ENCODE measurements around the gene NMNAT3. TPM values are rescaled to one million over a fixed set of nuclear protein-coding genes. Genes with fewer than 3 reads are reported as not detected.

NMNAT3 gene
- total and polyA plus RNA-seq, 4 donors, result 2.4 to 10.2 (median 3.4) TPM

DNA sequence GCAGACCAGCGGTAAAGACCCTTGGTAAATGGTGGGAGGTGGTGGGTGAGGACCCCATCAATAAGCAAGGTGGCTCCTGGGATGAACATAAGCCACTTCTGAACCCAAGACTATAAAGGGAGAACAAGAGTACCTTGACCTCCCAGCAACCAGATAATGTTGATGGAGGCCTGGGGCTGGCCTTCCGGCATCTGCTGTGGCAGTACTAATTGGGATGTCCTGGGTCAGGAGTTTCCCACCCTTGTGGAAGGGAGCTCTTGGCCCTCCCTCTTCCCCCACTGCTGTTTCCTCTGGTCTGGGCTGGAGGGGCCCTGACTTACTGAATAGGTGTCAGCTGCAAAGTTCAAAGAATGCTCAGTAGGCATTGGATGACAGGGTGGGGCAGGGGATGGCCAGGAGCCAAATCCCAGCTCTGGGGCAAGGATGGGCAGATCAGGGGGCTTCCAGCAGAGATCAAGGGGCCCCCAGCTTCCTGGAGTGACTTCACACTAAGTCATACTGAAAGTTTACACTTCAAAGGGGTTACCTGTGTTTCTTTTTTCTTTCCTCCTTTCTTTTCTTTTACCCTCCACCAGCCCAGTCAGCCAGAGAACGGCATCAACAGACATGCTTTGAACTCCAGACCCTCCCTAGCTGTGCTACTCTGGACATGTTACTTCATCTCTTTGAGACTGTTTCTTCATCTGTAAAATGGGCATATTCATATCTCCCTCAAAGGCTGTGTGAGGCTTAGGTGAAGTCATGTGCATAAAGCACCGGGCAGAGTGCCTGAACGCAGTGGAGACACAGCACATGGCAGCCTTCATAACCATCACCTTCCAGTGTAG, 139.8 kb downstream of the NMNAT3 start:
- Histone ChIP-seq H3K27ac (ENCODE audit: low read depth in 1 of 2, low read length in 1 of 2) (no peak overlapping the region), H3K27me3 (ENCODE audit: control insufficient read depth in 3 of 3, insufficient read depth in 3 of 3, low read length in 2 of 3) (no peaks in the 10 kb centered on the region), H3K36me3 (ENCODE audit: control insufficient read depth in 4 of 4, insufficient read depth in 4 of 4, low read length in 4 of 4) (peaks cover 0 to 14% (median 3%) of the 10 kb centered on the region in 4 donors), H3K9ac (ENCODE audit: insufficient read depth in 1 of 2, low read length in 2 of 2) (peak overlapping the region in 1 of 2 donors; percentile 51), H3K9me3 (ENCODE audit: control insufficient read depth in 4 of 4, insufficient read depth in 3 of 4, low read length in 3 of 4) (no peaks in the 10 kb centered on the region), H3K4me1 (ENCODE audit: control insufficient read depth in 5 of 5, insufficient read depth in 5 of 5, low read length in 5 of 5) (peaks cover 3 to 79% (median 49%) of the 10 kb centered on the region in 5 donors), H3K4me3 (no peak overlapping the region)
- no peak for ATAC-seq (ENCODE audit: insufficient read depth, low FRiP score)
- TF ChIP-seq, protein P1, sequence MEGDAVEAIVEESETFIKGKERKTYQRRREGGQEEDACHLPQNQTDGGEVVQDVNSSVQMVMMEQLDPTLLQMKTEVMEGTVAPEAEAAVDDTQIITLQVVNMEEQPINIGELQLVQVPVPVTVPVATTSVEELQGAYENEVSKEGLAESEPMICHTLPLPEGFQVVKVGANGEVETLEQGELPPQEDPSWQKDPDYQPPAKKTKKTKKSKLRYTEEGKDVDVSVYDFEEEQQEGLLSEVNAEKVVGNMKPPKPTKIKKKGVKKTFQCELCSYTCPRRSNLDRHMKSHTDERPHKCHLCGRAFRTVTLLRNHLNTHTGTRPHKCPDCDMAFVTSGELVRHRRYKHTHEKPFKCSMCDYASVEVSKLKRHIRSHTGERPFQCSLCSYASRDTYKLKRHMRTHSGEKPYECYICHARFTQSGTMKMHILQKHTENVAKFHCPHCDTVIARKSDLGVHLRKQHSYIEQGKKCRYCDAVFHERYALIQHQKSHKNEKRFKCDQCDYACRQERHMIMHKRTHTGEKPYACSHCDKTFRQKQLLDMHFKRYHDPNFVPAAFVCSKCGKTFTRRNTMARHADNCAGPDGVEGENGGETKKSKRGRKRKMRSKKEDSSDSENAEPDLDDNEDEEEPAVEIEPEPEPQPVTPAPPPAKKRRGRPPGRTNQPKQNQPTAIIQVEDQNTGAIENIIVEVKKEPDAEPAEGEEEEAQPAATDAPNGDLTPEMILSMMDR (IDR thresholded peaks at IDR 0.05; ENCODE audit: control extremely low read depth, extremely low read depth), result no peak
- 93 to 94% methylated on average over 5 of the region's 5 CpGs for WGBS, 2 donors
- peak in 1 of 3 donors; percentile 32 for DNase-seq

DNA sequence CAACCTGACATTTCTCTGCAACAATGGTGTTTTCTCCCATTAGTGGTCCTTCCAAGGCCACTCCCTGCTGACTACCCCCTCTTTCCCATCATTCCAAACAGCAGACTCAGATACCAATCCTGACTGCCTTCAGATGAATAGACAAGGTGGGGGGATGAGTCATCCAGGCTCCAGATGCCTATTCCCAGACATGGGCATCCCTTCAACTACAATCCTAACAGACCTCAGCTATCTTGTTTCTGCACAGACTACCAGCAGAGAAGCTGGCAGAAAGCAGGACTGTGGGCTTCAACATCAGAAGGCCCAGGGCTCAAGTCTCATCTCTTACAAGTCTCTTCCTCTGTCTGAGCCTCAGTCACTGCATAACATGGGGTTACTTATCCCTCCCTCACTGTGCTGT, 140.4 kb downstream of the NMNAT3 start:
- H3K4me3 ChIP-seq, result no peak overlapping the region
- ATAC-seq (ENCODE audit: insufficient read depth, low FRiP score) (no peak), DNase-seq (no peak)
- no peak overlapping the region for H3K27ac ChIP-seq (ENCODE audit: low read depth in 1 of 2, low read length in 1 of 2)
- no peaks in the 10 kb centered on the region for H3K27me3 ChIP-seq (ENCODE audit: control insufficient read depth in 3 of 3, insufficient read depth in 3 of 3, low read length in 2 of 3)
- TF ChIP-seq, protein P1 (IDR thresholded peaks at IDR 0.05; ENCODE audit: control extremely low read depth, extremely low read depth), result no peak
- no peak overlapping the region for H3K9ac ChIP-seq (ENCODE audit: insufficient read depth in 1 of 2, low read length in 2 of 2)
- H3K9me3 ChIP-seq (ENCODE audit: control insufficient read depth in 4 of 4, insufficient read depth in 3 of 4, low read length in 3 of 4), result no peaks in the 10 kb centered on the region
- peaks cover 0 to 14% (median 3%) of the 10 kb centered on the region in 4 donors for H3K36me3 ChIP-seq (ENCODE audit: control insufficient read depth in 4 of 4, insufficient read depth in 4 of 4, low read length in 4 of 4)
- H3K4me1 ChIP-seq (ENCODE audit: control insufficient read depth in 5 of 5, insufficient read depth in 5 of 5, low read length in 5 of 5), result peaks cover 3 to 86% (median 55%) of the 10 kb centered on the region in 5 donors

DNA sequence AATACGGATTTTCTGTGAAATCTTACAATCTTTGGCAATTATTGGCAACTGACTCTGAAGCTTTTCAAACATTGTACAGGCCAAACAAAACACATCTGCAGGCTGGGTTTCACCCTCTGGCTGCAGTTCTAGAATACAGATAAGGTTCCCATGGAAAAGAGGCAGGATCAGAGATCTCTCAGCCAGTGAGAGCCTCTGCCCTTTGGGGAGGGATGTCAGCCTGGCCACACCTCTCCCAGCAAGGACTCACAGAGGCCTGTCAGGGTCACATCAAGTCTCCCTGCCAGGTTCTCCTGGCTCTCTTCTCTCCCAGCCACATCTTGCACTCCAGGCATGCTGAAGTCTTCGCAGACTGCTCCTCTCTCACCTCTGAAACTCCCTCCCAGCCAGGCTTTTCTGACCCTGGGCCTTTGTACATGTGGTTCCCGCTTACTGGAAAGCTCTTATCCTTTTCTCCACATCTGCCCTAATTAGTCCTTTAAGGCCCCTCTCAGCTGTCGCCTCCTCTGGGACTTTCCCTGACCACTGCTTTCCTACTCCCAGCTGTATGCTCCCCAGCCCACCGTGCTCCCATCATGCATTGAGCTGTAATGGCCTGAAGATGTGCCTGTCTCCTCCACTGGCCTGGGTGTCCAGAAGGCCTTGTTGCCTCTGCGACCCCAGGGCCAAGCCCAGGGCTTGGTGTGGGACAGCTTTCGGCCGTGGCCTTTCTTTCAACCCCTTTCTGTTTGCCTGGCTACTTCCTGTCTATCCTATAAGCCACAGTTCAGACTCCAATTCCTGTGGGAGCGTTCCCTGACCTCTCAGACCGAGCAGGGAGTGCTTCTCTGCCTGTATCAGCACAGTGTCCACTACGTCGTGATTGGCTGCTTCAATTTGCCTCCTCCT, 142.5 kb downstream of the NMNAT3 start:
- ATAC-seq (ENCODE audit: insufficient read depth, low FRiP score), result no peak
- TF ChIP-seq, protein P1 (IDR thresholded peaks at IDR 0.05; ENCODE audit: control extremely low read depth, extremely low read depth), result no peak
- 59 to 80% methylated on average over 12 of the region's 12 CpGs for WGBS, 2 donors

More for the DNA sequence above, 142.5 kb downstream of the NMNAT3 start:
- peak; percentile 77 to 91 (median 91) for DNase-seq
- Histone ChIP-seq H3K9me3 (ENCODE audit: control insufficient read depth in 4 of 4, insufficient read depth in 3 of 4, low read length in 3 of 4) (no peaks in the 10 kb centered on the region), H3K4me1 (ENCODE audit: control insufficient read depth in 5 of 5, insufficient read depth in 5 of 5, low read length in 5 of 5) (peaks cover 3 to 69% (median 49%) of the 10 kb centered on the region in 5 donors), H3K27me3 (ENCODE audit: control insufficient read depth in 3 of 3, insufficient read depth in 3 of 3, low read length in 2 of 3) (no peaks in the 10 kb centered on the region), H3K27ac (ENCODE audit: low read depth in 1 of 2, low read length in 1 of 2) (peak overlapping the region in 1 of 2 donors; percentile 87), H3K9ac (ENCODE audit: insufficient read depth in 1 of 2, low read length in 2 of 2) (peak overlapping the region in 1 of 2 donors; percentile 60), H3K36me3 (ENCODE audit: control insufficient read depth in 4 of 4, insufficient read depth in 4 of 4, low read length in 4 of 4) (peaks cover 0 to 17% (median 8%) of the 10 kb centered on the region in 4 donors), H3K4me3 (no peak overlapping the region)
